ENCODE measurements around the gene MAP9.

The MAP9 gene

DNA sequence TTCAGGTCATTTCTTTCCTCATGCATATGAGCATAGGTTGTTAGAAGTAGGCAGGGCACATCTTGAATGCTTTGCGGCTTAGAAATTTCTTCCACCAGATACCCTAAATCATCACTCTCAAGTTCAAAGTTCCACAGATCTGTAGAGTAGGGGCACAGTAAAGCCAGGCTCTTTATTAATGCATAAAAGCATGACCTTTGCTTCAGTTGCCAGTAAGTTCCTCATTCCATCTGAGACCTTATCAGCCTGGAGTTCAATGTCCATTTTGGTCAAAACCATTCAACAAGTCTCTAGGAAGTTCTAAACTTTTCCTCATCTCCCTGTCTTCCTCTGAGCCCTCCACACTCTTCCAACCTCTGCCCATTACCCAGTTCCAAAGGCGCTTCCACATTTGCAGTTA, 77.7 kb downstream of the MAP9 start:
- no peak overlapping the region for H3K4me3 ChIP-seq (replicated peaks; ENCODE audit: low read depth, low read length)
- TF ChIP-seq, protein P1, sequence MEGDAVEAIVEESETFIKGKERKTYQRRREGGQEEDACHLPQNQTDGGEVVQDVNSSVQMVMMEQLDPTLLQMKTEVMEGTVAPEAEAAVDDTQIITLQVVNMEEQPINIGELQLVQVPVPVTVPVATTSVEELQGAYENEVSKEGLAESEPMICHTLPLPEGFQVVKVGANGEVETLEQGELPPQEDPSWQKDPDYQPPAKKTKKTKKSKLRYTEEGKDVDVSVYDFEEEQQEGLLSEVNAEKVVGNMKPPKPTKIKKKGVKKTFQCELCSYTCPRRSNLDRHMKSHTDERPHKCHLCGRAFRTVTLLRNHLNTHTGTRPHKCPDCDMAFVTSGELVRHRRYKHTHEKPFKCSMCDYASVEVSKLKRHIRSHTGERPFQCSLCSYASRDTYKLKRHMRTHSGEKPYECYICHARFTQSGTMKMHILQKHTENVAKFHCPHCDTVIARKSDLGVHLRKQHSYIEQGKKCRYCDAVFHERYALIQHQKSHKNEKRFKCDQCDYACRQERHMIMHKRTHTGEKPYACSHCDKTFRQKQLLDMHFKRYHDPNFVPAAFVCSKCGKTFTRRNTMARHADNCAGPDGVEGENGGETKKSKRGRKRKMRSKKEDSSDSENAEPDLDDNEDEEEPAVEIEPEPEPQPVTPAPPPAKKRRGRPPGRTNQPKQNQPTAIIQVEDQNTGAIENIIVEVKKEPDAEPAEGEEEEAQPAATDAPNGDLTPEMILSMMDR (IDR thresholded peaks at IDR 0.05; ENCODE audit: low read length, missing control alignments), result no peak
- no peak for DNase-seq (ENCODE audit: low read depth)

Data from fibroblast of pulmonary artery (primary cell).